T-helper 1 cell treated with Interleukin-12 subunit alpha and Interleukin-12 subunit beta and Interleukin-4 antibody, amounts not matched to agents 30 ng/mL and 1 ng/mL, for 36 hours (primary cell): ENCODE data around the gene STK16. TPM values are rescaled to one million over a fixed set of nuclear protein-coding genes. Genes with fewer than 3 reads are reported as not detected.

Experiments used
- intact Hi-C: fragments of 100-400 bp; cut with micrococcal nuclease; formaldehyde crosslinking; loops from one replicate; pipeline ENCODE4 v1.15.1; 2024
- total RNA-seq: library from RNA; stranded (reverse); gene quantifications from 2 replicates; pipeline ENCODE4 v1.2.3, GENCODE V29; 2022

Gene STK16
- total RNA-seq, 1 donor from 2014 or later: 34.2 TPM

GRCh38 chr2:219261024-219261855, 16.0 kb downstream of the STK16 start:
- intact Hi-C loops: no loop called here

- intact Hi-C loops: no loop called here
Observed at GRCh38 chr2:219266232-219266631, 21.0 kb downstream of the STK16 start.

GRCh38 chr2:219266886-219267285, 21.6 kb downstream of the STK16 start:
- intact Hi-C loops: no loop called here

- intact Hi-C loops: no loop called here
Observed at GRCh38 chr2:219268294-219268693, 23.0 kb downstream of the STK16 start.

GRCh38 chr2:219269362-219270054, 24.2 kb downstream of the STK16 start:
- intact Hi-C loops: no loop called here

GRCh38 chr2:219270055-219270372, 24.7 kb downstream of the STK16 start:
- intact Hi-C loops: no loop called here

- intact Hi-C loops: no loop called here
Observed at GRCh38 chr2:219271021-219271420, 25.7 kb downstream of the STK16 start.

- intact Hi-C loops: no loop called here
Observed at GRCh38 chr2:219272356-219272755, 27.1 kb downstream of the STK16 start.

- intact Hi-C loops: no loop called here
Observed at GRCh38 chr2:219272995-219273394, 27.7 kb downstream of the STK16 start.

GRCh38 chr2:219273937-219274336, 28.7 kb downstream of the STK16 start:
- intact Hi-C loops: no loop called here

GRCh38 chr2:219274361-219274921, 29.2 kb downstream of the STK16 start:
- intact Hi-C loops: no loop called here

- intact Hi-C loops: loop anchor here (2.0 to 5.0 kb wide), 2 partner anchors 264 to 879 kb away; partner anchors contain the start of genes CHPF, CTDSP1 and TMEM198
Observed at GRCh38 chr2:219277703-219278654, 32.7 kb downstream of the STK16 start.

- intact Hi-C loops: loop anchor here (1.0 to 5.0 kb wide), 20 partner anchors 17 to 1008 kb away; partner anchors contain the start of genes AAMP, ABCB6, ANKZF1 and ATG9A
Observed at GRCh38 chr2:219278655-219279150, 33.4 kb downstream of the STK16 start.

GRCh38 chr2:219279151-219279915, 34.1 kb downstream of the STK16 start, which contains the start of gene DNAJB2:
TSS of gene DNAJB2 (plus strand) at chr2:219279366. CDS start at chr2:219279834, 468 bp downstream.
- intact Hi-C loops: loop anchor here (1.0 to 5.0 kb wide), 20 partner anchors 16 to 1009 kb away; partner anchors contain the start of genes AAMP, ABCB6, ANKZF1 and ATG9A

- intact Hi-C loops: loop anchor here (1.0 to 5.0 kb wide), 20 partner anchors 15 to 1010 kb away; partner anchors contain the start of genes AAMP, ABCB6, ANKZF1 and ATG9A
Observed at GRCh38 chr2:219279916-219280516, 34.7 kb downstream of the STK16 start.

- intact Hi-C loops: no loop called here
Observed at GRCh38 chr2:219280651-219281050, 35.4 kb downstream of the STK16 start.

- intact Hi-C loops: no loop called here
Observed at GRCh38 chr2:219281588-219281987, 36.3 kb downstream of the STK16 start.

GRCh38 chr2:219282375-219282774, 37.1 kb downstream of the STK16 start:
- intact Hi-C loops: no loop called here

- intact Hi-C loops: no loop called here
Observed at GRCh38 chr2:219282943-219283581, 37.8 kb downstream of the STK16 start.
